ENCODE measurements around the gene SHE.

The SHE gene

DNA sequence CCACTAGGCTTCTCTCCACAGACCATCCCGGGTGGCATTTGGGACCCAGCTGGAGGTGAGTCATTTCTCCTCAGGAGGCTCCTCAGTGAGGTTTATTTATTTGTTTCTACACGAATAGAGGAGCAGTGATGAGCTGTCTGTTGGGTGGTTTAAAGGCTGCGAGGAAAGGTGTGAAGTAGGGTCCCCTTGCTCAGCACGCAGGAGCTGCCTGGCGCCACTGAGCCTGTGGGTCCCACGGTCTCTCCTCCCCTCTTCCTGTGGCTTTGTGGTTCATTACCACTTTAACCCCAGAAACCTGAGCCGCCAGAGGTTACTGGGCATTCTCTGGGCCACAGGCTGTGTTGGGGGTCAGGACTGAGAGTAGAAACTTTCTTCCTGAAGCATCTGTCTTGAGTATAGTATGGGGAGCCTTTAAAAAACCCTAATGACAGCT is 57.2 kb downstream of the SHE start:
- no peak for DNase-seq (ENCODE audit: low read depth)

DNA sequence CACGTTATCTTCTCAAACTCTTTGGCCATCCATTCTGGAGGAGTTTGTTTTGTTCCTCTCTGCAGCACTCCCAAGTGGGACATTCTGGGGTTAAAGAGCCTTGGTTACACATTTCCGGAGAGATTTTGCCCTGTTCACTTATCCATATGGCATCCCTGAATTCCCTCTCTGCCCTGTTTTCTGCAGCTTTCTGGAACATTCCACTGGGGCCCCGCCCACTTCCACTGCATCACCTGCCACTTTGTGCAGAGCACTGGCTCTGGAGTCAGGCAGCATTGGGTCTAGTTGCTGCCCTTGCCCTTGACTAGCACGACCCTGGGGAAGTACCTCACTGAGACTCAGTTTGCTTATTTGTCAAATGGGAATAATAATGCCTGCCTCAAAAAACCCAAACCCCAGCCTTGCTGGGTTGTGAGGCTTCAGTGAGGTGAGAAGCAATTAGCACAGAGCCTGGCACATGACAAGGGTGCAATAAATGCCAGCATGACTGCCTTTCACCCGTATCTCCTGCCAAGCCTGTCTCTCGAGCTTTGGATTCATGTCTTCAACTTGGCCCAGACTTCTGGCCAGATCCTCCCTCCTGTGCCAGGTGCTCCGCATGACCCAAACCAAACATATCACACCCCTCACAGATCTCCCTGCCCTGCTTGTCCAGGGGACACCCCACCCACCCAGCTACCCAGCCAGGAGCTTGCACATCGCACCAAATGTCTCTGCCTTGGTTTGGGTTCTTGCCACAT is 58.8 kb downstream of the SHE start:
- no peak for DNase-seq (ENCODE audit: low read depth)

DNA sequence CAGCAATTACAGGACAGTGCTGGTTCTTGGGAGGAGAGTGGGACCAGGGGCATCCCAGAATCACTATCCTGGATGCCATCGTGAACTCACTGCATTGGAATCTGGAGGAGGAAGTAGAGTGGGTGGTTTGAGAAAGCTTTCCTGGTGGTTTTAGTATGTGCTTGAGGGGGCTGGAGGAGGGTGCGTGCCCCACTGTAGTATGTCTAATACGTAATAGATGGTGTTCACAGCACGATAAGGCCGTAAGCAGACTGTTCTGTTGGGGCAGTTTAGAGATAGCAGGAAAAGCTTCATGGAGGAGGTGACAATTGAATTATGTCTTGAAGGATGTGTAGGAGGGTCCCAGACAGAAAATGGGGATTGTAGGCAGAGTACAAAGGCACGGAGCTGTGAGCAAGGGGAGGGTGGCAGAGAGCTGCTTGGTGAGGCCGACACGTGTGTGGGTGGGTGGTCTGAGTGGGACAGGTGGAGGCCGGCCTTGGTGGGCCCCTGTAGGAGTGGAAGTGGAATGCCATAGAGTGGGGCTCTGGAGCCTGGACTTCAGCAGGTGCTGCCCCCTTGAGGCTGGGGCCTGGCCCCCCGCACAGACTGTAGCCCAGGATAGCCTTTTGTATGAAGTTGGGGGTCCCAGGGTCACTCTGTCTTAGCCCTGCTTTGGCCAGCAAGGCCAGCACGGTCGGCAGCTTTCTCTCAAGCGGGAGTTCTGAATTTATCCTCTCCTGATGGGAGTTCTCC is 60.0 kb downstream of the SHE start:
- no peak for DNase-seq (ENCODE audit: low read depth)

DNA sequence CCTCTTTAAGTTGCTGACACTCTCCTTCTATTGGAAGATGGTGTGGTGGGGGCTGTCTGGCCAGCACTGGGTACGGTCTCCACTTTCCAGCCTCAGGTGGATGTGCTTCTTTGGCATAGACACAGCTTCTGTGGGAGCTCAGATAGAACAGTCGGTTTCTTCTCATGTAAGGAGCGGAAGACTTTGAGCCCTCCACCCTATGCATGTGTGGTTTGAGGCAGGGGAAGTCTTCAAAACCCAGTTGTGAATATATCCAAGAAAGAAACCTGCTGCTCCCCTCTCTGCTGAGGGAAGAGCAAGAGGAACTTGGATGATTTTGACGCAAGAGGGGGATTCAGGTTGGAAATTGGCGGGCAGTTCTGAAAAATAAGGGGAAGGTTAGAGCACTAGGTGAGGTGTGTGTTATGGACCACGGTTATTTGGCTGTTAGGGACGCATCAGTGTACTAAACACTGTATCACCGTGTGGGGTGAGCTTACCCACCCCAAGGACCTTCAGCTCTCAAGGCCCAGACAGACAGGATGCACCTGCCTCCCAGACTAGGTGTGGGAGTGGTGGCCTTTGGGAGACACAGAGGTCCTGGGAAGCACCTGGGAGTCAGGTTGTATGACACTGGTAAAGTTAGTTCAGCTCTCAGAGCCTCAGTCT is 60.8 kb downstream of the SHE start:
- DNase-seq (ENCODE audit: low read depth), result no peak

DNA sequence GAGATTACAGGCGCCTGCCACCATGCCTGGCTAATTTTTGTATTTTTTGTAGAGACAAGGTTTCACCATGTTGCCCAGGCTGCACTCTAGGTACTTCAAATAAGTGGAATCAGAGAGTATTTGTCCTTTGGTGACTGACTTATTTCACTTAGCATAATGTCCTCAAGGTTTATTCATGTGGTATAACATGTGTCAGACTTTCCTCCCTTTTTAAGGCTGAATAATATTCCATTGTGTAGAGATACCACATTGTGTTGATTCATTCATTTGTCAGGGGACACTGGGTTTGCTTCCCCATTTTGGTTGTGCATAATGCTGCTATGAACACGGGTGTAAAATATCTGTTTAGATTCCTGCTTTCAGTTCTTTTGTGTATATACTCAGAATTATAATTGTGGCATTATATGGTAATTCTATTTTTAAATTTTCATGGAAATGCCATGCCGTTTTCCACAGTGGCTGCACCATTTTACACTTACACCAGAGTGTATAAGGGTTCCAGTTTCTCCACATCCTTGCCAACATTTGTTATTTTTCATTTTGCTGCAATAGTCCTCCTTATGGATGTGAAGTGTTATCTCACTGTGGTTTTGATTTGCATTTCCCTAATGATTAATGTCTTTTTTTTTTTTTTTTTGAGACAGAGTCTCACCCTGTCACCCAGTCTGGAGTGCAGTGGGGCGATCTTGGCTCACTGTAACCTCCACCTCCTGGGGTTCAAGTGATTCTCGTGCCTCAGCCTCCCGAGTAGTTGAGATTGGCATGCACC is 62.0 kb downstream of the SHE start:
- no peak for DNase-seq (ENCODE audit: low read depth)

DNA sequence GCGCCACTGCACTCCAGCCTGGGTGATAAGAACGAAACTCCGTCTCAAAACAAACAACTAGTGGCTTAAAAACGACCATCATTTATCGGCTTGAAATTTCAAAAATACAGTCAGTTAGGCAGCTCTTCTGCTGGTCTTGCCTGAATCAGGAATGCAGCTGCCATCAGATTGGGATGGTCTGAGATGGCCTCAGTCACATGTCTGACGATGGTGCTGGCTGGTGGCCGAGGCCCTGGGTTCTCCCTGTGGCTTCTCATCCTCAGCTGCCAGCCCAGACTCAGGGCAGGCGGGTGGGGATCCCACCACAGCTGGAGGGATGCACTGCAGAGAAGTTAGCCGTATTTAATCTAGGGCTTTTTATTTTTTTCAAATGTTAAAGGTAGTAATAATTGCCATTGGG is 65.8 kb downstream of the SHE start:
- DNase-seq (ENCODE audit: low read depth), result no peak

DNA sequence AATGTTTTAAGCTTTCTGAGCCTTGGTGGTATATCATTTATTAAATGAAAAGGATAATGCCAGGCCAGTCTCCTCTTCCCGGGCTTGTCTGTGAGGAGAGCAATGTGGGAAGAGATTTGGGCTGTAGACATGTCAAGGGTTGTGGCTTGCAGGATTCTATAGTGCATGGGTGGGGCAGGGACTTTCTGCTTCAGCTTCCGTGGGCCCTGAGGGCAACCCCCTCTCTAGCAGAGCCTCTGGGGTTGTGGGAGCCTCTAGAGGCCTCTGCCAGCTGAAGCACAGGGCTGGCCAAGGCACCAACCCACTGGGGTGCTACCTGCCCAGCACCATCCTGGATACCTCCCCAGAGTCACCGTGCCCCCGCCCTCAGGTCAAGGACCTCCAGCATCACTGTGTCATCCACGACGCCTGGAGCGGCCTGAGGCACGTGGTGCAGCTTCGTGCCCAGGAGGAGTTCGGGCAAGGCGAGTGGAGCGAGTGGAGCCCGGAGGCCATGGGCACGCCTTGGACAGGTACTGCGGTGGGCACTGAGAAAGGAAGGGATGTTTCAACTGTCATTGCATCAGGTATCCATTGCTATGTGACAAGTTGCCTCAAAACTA is 66.5 kb downstream of the SHE start:
- no peak for DNase-seq (ENCODE audit: low read depth)

DNA sequence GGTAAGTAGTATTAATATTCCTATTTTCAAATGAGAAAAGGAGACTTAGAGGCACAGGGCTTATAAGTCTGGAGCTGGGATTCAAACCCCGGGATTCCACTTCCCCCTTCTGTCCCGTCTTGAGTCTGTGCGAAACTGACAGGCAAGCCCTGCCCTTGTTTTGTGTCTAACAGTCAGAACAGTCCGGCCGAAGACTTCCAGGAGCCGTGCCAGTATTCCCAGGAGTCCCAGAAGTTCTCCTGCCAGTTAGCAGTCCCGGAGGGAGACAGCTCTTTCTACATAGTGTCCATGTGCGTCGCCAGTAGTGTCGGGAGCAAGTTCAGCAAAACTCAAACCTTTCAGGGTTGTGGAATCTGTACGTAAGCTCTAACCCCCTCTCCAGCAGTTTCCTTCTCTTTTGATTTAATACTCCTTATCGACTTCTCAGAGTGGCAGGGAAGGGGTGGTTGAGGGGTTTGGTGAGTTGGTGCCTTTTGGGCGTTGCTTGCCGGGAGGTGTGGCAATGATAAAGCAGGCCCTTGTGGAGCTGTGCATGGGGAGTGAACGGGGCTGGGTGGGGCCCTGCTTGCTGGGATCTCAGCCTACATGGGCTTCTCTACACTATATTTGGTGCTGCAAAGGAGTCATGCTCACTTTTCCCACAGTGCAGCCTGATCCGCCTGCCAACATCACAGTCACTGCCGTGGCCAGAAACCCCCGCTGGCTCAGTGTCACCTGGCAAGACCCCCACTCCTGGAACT is 67.7 kb downstream of the SHE start:
- no peak for DNase-seq (ENCODE audit: low read depth)

DNA sequence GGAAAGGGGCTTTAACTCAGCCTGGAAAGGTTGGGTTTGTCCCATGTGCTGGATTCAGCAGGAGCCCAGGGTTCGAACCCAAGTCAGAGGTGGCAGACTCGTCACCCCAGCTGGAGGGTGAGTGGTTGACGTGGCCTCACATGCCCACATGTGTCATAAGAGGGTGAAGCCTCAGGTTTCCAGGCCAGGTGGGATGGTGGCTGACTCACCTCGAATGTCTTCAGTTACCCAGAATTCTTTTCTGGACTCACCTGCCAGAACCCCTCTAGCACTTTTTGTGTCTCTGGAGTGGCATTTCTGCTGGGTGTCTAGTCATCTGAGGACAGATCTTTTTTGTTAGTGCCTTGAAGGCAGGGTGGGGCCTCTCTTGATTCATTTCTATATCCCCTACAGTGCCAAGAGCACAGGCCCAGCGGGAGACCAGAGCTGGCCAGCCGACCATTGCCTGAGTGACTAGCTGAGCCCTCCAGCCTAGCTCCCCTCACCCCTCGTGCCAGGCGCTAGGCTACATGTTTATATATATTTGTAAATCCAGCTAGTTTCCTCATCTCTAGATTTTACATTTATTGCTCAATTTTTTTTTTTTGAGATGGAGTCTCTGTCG is 68.9 kb downstream of the SHE start:
- no peak for DNase-seq (ENCODE audit: low read depth)

DNA sequence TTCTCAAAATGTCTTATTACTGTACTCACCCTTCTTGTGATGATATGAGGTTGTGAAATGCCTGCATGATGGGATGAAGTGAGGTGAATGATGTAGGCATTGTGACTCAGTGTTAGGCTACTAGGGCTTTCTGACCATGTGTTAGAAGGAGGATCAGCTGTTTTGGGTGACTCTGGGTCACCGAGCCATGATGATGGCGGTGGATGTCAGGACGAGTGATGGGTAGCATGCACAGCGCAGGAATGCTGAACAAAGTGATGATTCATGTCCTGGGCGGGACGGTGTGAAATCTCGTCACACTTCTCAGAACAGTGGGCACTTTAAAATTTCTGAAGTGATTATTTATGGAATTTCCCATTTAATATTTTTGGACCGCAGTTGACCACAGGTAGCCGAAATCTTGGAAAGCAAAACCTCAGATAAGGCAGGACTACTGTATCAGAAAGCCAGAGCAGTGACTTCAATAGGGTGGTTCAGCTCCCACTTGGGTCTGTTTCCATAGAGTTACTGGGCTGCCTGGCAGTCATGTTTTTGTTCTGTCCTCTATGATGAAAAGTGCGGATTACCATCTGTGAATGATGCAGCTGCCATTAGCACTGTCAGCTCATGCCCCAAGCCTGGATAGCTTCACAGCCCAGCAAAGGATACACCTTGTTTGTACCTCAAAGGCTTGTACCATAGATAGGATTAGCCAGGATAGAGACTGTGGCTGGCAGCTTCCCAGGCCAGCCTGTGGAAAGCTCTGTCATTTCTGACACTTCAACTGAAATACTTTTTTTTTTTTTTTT is 70.4 kb downstream of the SHE start:
- peak; percentile 90 for DNase-seq (ENCODE audit: low read depth)

DNA sequence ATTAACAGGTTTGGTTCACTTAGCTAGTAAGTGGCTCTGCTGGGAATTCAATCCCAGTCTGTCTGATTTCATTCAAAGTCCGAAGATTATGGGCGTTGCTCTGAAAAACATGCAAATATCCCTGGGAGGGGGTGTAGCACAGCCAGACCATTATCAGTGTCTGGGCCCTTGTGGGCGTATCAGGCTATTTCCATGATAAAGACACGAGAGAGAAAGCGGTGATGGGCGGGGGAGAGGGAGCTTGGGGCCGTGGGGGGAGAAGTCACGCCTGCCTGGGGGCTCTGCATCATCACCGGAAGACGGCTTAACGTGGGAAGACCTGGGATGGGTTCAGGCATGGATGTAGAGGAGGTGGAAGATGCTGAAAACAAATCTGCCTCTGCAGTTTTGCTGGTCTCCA is 71.3 kb downstream of the SHE start:
- DNase-seq (ENCODE audit: low read depth), result no peak

DNA sequence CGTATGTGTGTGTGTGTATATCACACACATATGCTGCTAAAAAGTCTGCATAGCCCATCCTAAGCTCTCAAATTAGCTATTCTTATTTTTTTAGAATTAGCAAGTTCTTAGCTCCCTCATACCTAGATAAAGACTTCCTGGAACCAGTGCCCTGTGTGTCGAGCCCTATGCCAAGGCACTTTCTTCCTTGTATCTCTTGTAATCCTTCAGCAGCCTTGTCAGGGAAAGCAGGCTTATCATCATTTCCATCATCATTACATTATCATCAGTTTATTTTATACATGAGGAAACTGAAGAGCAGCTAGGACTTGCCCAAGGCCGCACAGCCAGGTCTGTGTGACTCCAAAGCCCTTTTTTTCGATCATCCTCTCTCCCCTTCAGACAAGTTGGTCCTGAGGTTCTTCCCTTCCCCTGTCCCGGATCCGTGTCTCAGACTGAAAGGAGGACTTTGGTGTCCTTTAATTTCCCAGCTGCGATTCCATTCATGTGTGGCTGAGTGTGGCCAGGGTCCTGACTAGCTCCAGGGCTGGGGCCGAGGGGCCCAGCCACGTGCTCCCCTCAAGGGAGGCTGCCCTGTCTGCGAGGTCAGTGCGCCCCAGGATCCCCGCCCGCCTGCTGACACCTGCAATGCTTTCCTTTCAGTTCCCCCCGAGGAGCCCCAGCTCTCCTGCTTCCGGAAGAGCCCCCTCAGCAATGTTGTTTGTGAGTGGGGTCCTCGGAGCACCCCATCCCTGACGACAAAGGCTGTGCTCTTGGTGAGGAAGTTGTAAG is 72.2 kb downstream of the SHE start:
- DNase-seq (ENCODE audit: low read depth), result no peak
